HG03108 (cell line): ENCODE data around the gene ZMYND8.
"Not testable (repeated sequence)": the region's sequence is repeated elsewhere in the genome, so short reads cannot be mapped to it uniquely, and the experiment has no call there.

Experiments
- ATAC-seq: cut with Tn5 transposase; IDR thresholded peaks from one replicate; pipeline ENCODE4 v1.9.1; 2021; ENCODE audit warnings: moderate library complexity; ENCODE audit not compliant: unreplicated experiment

ZMYND8 gene

GRCh38 chr20:47272893-47273590 is 83.5 kb downstream of the ZMYND8 start:
- no peak for ATAC-seq

- no peak for ATAC-seq
These were observed 85.4 kb downstream of the ZMYND8 start for GRCh38 chr20:47271046-47271615.

GRCh38 chr20:47269309-47270165 is 87.0 kb downstream of the ZMYND8 start:
- no peak for ATAC-seq

GRCh38 chr20:47267621-47268020 is 88.9 kb downstream of the ZMYND8 start:
- no peak for ATAC-seq

- no peak for ATAC-seq
These were observed 89.5 kb downstream of the ZMYND8 start for GRCh38 chr20:47266847-47267515.

GRCh38 chr20:47265984-47266383 is 90.5 kb downstream of the ZMYND8 start:
- ATAC-seq, result no peak

GRCh38 chr20:47265214-47265613 is 91.3 kb downstream of the ZMYND8 start:
- no peak for ATAC-seq

- not testable (repeated sequence) for ATAC-seq
These were observed 92.2 kb downstream of the ZMYND8 start for GRCh38 chr20:47264137-47264769.

GRCh38 chr20:47263465-47264084 is 92.9 kb downstream of the ZMYND8 start:
- ATAC-seq, result peak; percentile 36

- ATAC-seq, result no peak
These were observed 93.4 kb downstream of the ZMYND8 start for GRCh38 chr20:47263080-47263464.

GRCh38 chr20:47262365-47263013 is 94.0 kb downstream of the ZMYND8 start:
- peak; percentile 30 for ATAC-seq

- ATAC-seq, result no peak
These were observed 94.5 kb downstream of the ZMYND8 start for GRCh38 chr20:47262008-47262364.

GRCh38 chr20:47261161-47261774 is 95.2 kb downstream of the ZMYND8 start:
- ATAC-seq, result not testable (repeated sequence)

GRCh38 chr20:47260540-47261126 is 95.9 kb downstream of the ZMYND8 start:
- ATAC-seq, result not testable (repeated sequence)

- ATAC-seq, result peak; percentile 45
These were observed 97.5 kb downstream of the ZMYND8 start for GRCh38 chr20:47258745-47259695.

GRCh38 chr20:47257771-47258170 is 98.7 kb downstream of the ZMYND8 start:
- ATAC-seq, result no peak

- ATAC-seq, result no peak
These were observed 99.2 kb downstream of the ZMYND8 start for GRCh38 chr20:47257256-47257655.

- no peak for ATAC-seq
These were observed 99.7 kb downstream of the ZMYND8 start for GRCh38 chr20:47256668-47257236.
